Panc1 (cell line): ENCODE results near the gene MLPH. TPM values are rescaled to one million over a fixed set of nuclear protein-coding genes. Genes with fewer than 3 reads are reported as not detected.

Experiments
- ATAC-seq: fragments of 200-7000 bp; cut with Tn5 transposase; 2 replicates; pipeline ENCODE4 v1.9.1; 2020; ENCODE audit warnings: mild to moderate bottlenecking, moderate library complexity
- BruUV-seq: library from RNA; stranded (reverse); fragments of 400-500 nt; replicated peaks from 2 replicates; lab custom pipeline; 2021; lab: Mats Ljungman, UMichigan
- CTCF ChIA-PET: fragments of 300-600 bp; sonication (Branson Sonifier 250); formaldehyde crosslinking; loops from one replicate; lab custom pipeline; 2022; ENCODE audit warnings: antibody characterized with exemption; lab: Charles Lee
- POLR2A ChIA-PET: fragments of 300-600 bp; sonication (Branson Sonifier 250); formaldehyde crosslinking; loops from one replicate; lab custom pipeline; 2022; ENCODE audit warnings: antibody characterized with exemption; lab: Charles Lee
- DNase-seq: peaks from one replicate; pipeline ENCODE4 v3.0.0-alpha.2; 2010; ENCODE audit warnings: low read depth, low spot score
- H3K27ac ChIP-seq: 2 replicates; pipeline ENCODE4 v1.5.1; 2011; ENCODE audit warnings: mild to moderate bottlenecking, low read length, inconsistent platforms
- H3K27me3 ChIP-seq: fragments of 200-500 bp; sonication (Bioruptor generic); 2 replicates; pipeline ENCODE4 v1.6.0; 2014; ENCODE audit warnings: low read length, inconsistent platforms; ENCODE audit not compliant: control insufficient read depth, insufficient read depth
- H3K36me3 ChIP-seq: fragments of 200-500 bp; sonication (Bioruptor generic); 2 replicates; pipeline ENCODE4 v1.5.1; 2014; ENCODE audit warnings: inconsistent platforms, mild to moderate bottlenecking, low read length, moderate library complexity; ENCODE audit not compliant: control insufficient read depth, insufficient read depth
- H3K4me1 ChIP-seq: 2 replicates; pipeline ENCODE4 v1.5.1; 2011; ENCODE audit warnings: inconsistent platforms, mild to moderate bottlenecking, low read length, moderate library complexity; ENCODE audit not compliant: control insufficient read depth, insufficient read depth
- H3K4me3 ChIP-seq, 2 experiments: 2 replicates each; pipeline ENCODE4 v1.5.1; 2011 to 2012; ENCODE audit warnings: low read depth in 2 of 2, low read length in 2 of 2, mild to moderate bottlenecking in 2 of 2, inconsistent platforms in 1 of 2, moderate library complexity in 1 of 2
- H3K9me3 ChIP-seq: fragments of 200-500 bp; sonication (Bioruptor generic); 2 replicates; pipeline ENCODE4 v1.5.1; 2014; ENCODE audit warnings: low read depth, mild to moderate bottlenecking, inconsistent platforms, low read length, moderate library complexity; ENCODE audit not compliant: control insufficient read depth, insufficient read depth
- CTCF ChIP-seq: fragments of 450-650 bp; IDR thresholded peaks from 2 replicates; pipeline ENCODE4 v1.5.1; 2017; ENCODE audit warnings: mild to moderate bottlenecking
- POLR2AphosphoS5 ChIP-seq: IDR thresholded peaks from 2 replicates; pipeline ENCODE4 v1.6.1; 2012; ENCODE audit warnings: mild to moderate bottlenecking, low read depth, low read length, moderate library complexity
- REST ChIP-seq, 2 experiments: IDR thresholded peaks; 2 replicates each; pipeline ENCODE4 v1.6.1; 2011 to 2012; ENCODE audit warnings: low read depth in 2 of 2, control low read depth in 1 of 2, low read length in 1 of 2, mild to moderate bottlenecking in 1 of 2, moderate library complexity in 1 of 2; ENCODE audit not compliant: insufficient read depth in 1 of 2
- SIN3A ChIP-seq: IDR thresholded peaks from 2 replicates; pipeline ENCODE4 v1.6.1; 2012; ENCODE audit warnings: low read depth, mild to moderate bottlenecking, low read length, moderate library complexity, borderline replicate concordance; ENCODE audit not compliant: insufficient read depth
- TCF7L2 ChIP-seq: IDR thresholded peaks from 2 replicates; pipeline ENCODE4 v1.6.1; 2011; ENCODE audit warnings: mild to moderate bottlenecking, low read depth, low read length, inconsistent platforms
- in situ Hi-C: cut with HindIII; loops from 2 replicates; pipeline ENCODE4 v1.10.0; 2016; ENCODE audit warnings: low sequenced_read_pairs, low pct_unique_long_range_greater_than_20kb
- intact Hi-C: fragments of 100-400 bp; cut with micrococcal nuclease; formaldehyde crosslinking; loops from one replicate; pipeline ENCODE4 v1.10.0; 2022; ENCODE audit not compliant: unreplicated experiment
- total RNA-seq: library from RNA; stranded (reverse); gene quantifications from one replicate; pipeline ENCODE4 v1.2.1, GENCODE V29; 2021; ENCODE audit not compliant: unreplicated experiment

The MLPH gene
- total RNA-seq, 1 experiment from 2014 or later, result 60.2 TPM

- Histone ChIP-seq H3K4me3 (no peak overlapping the region), H3K9me3 (no peaks in the 10 kb centered on the region), H3K27me3 (no peaks in the 10 kb centered on the region), H3K36me3 (no peaks in the 10 kb centered on the region), H3K4me1 (peaks cover 18% of the 10 kb centered on the region), H3K27ac (no peak overlapping the region)
- no TSS peak for BruUV-seq
- intact Hi-C loops (no loop called here), in situ Hi-C loops (no loop called here)
- ChIA-PET POLR2A (no interaction called here), CTCF (no interaction called here)
- TF ChIP-seq TCF7L2, result no peak
- TF ChIP-seq CTCF, result no peak
- no peak for TF ChIP-seq SIN3A
- TF ChIP-seq POLR2AphosphoS5, result no peak
- TF ChIP-seq REST (IDR thresholded peaks at IDR 0.05; ENCODE audit: insufficient read depth in 1 of 2, low read depth in 2 of 2, low read length in 1 of 2), result no peak
- DNase-seq (no peak), ATAC-seq (no peak)
Observed at GRCh38 chr2:237585590-237586221, 98.7 kb downstream of the MLPH start.

GRCh38 chr2:237588044-237588696, 101.1 kb downstream of the MLPH start:
- POLR2A ChIA-PET, result no interaction called here
- in situ Hi-C loops (no loop called here), intact Hi-C loops (no loop called here)
- peaks cover 17% of the 10 kb centered on the region for H3K4me1 ChIP-seq
- no peaks in the 10 kb centered on the region; the same call in 1 of the 2 replicates for H3K36me3 ChIP-seq
- H3K9me3 ChIP-seq, result no peaks in the 10 kb centered on the region
- peak overlapping the region; percentile 39; the same call in 1 of the 2 replicates for H3K27ac ChIP-seq
- CTCF ChIA-PET, result no interaction called here
- no peak for DNase-seq
- BruUV-seq, result no TSS peak
- peak overlapping the region in 1 of 2 experiments; percentile 27; a peak in 2 of 4 replicates for H3K4me3 ChIP-seq
- no peak for ATAC-seq
- no peaks in the 10 kb centered on the region for H3K27me3 ChIP-seq
- TF ChIP-seq SIN3A (no peak), POLR2AphosphoS5 (no peak), CTCF (no peak)
